Right lobe of liver (tissue), 4 donors: Measurements from ENCODE around the gene MAP1LC3C.

Experiments used
- POLR2A ChIP-seq: fragments of 450-650 bp; IDR thresholded peaks from one replicate; pipeline ENCODE4 v1.6.1; 2017; ENCODE audit warnings: antibody characterized with exemption, mild to moderate bottlenecking
- TF ChIP-seq, protein P1 (sequence below), 4 donors: fragments of 200-600 bp in 3 of 4; fragments of 450-650 bp in 1 of 4; IDR thresholded peaks; one replicate each; pipeline versions ENCODE4 v1.5.1 to v1.8.0; 2016 to 2022; ENCODE audit warnings: antibody characterized with exemption in 4 of 4, mild to moderate bottlenecking in 2 of 4
- donor health status: DM: no; HTN: no; CAD: no.
- donor health status: DM: no; HTN: no; CAD: no.
- donor health status: DM: no; HTN: yes; CAD: no.

GRCh38 chr1:242005866-242006535 lies 7.1 kb upstream of the MAP1LC3C start:
- TF ChIP-seq, protein P1, sequence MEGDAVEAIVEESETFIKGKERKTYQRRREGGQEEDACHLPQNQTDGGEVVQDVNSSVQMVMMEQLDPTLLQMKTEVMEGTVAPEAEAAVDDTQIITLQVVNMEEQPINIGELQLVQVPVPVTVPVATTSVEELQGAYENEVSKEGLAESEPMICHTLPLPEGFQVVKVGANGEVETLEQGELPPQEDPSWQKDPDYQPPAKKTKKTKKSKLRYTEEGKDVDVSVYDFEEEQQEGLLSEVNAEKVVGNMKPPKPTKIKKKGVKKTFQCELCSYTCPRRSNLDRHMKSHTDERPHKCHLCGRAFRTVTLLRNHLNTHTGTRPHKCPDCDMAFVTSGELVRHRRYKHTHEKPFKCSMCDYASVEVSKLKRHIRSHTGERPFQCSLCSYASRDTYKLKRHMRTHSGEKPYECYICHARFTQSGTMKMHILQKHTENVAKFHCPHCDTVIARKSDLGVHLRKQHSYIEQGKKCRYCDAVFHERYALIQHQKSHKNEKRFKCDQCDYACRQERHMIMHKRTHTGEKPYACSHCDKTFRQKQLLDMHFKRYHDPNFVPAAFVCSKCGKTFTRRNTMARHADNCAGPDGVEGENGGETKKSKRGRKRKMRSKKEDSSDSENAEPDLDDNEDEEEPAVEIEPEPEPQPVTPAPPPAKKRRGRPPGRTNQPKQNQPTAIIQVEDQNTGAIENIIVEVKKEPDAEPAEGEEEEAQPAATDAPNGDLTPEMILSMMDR (IDR thresholded peaks at IDR 0.05): no peak
- no peak for TF ChIP-seq POLR2A
